Measurements from ENCODE around the gene HNMT.
"Not testable (repeated sequence)": the region's sequence is repeated elsewhere in the genome, so short reads cannot be mapped to it uniquely, and the experiment has no call there.

HNMT gene

GRCh38 chr2:137964066-137964858, at the start of gene HNMT:
HNMT (plus strand) TSS chr2:137964473; CDS start chr2:137964492, 19 bp downstream.
- Histone ChIP-seq H3K27me3 (ENCODE audit: low read length) (no peaks in the 10 kb centered on the region), H3K9ac (ENCODE audit: low read length) (no peak within 1 kb of the TSS), H4K20me1 (ENCODE audit: low read depth, low read length) (no peaks in the 10 kb centered on the region), H2AFZ (ENCODE audit: low read depth, low read length, severe bottlenecking) (no peak within 1 kb of the TSS), H3F3A (ENCODE audit: insufficient read depth) (no peaks in the 10 kb centered on the region), H3K9me2 (replicated peaks; ENCODE audit: insufficient read depth, low read length) (no peaks in the 10 kb centered on the region), H3K36me3 (ENCODE audit: low read length) (no peaks in the 10 kb centered on the region), H3K9me3 (ENCODE audit: insufficient read depth, low read length) (no peaks in the 10 kb centered on the region), H3K4me3 (ENCODE audit: insufficient read depth, low read length, poor library complexity, severe bottlenecking) (no peak within 1 kb of the TSS), H3K4me2 (ENCODE audit: low read depth, low read length, poor library complexity, severe bottlenecking) (no peak within 1 kb of the TSS), H3K27ac (ENCODE audit: low read depth, low read length) (no peak within 1 kb of the TSS), H3K79me2 (ENCODE audit: insufficient read depth, low read length) (no peaks in the 10 kb centered on the region)
- TF ChIP-seq EZH2phosphoT487 (conservative IDR thresholded peaks at IDR 0.05; ENCODE audit: low read length), result no peak
- TF ChIP-seq, protein P1, sequence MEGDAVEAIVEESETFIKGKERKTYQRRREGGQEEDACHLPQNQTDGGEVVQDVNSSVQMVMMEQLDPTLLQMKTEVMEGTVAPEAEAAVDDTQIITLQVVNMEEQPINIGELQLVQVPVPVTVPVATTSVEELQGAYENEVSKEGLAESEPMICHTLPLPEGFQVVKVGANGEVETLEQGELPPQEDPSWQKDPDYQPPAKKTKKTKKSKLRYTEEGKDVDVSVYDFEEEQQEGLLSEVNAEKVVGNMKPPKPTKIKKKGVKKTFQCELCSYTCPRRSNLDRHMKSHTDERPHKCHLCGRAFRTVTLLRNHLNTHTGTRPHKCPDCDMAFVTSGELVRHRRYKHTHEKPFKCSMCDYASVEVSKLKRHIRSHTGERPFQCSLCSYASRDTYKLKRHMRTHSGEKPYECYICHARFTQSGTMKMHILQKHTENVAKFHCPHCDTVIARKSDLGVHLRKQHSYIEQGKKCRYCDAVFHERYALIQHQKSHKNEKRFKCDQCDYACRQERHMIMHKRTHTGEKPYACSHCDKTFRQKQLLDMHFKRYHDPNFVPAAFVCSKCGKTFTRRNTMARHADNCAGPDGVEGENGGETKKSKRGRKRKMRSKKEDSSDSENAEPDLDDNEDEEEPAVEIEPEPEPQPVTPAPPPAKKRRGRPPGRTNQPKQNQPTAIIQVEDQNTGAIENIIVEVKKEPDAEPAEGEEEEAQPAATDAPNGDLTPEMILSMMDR (IDR thresholded peaks at IDR 0.05; ENCODE audit: insufficient read depth, low read length, poor library complexity, severe bottlenecking), result no peak

DNA sequence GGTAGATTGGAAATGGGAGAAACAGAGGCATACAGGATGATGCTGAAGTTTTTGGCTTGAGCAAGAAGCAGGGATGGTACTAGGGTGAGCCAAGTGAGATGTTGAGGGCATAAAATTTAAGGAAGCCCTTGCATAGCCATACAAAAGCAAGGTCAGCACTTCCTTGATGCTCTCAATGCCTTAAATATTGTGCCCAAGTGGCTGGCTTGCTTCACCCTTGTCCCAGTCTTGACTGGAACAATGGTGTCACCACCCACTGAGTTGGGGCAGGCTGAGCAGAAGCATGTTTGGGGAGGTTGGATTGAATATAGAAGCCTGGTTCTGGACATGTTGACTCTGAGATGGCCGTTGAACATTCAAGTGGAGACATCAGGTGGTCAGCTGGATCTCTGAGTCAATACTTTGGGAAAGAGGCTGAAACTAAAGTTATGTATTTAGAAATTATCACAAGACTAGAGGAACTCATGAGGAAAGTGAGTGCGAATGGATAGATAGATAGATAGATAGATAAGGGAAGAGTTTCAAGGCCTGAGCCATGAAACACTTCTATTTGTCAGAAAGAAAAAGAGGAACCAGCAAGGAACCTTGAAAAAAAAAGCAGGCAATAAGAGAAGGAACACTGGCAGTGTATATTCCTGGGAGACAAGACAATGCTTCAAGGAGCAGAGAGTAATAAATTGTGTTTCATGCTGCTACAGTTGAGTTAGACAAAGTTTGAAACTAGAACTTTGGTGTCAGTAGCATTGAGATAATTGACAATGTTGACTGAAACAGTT, 43.0 kb upstream of the HNMT start:
- Histone ChIP-seq H3K4me3 (ENCODE audit: insufficient read depth, low read length, poor library complexity, severe bottlenecking) (no peak overlapping the region), H3K9ac (ENCODE audit: low read length) (no peak overlapping the region), H3K27ac (ENCODE audit: low read depth, low read length) (no peak overlapping the region), H4K20me1 (ENCODE audit: low read depth, low read length) (no peaks in the 10 kb centered on the region), H3F3A (ENCODE audit: insufficient read depth) (no peaks in the 10 kb centered on the region), H2AFZ (ENCODE audit: low read depth, low read length, severe bottlenecking) (no peak overlapping the region), H3K36me3 (ENCODE audit: low read length) (no peaks in the 10 kb centered on the region), H3K4me2 (ENCODE audit: low read depth, low read length, poor library complexity, severe bottlenecking) (no peak overlapping the region), H3K27me3 (ENCODE audit: low read length) (no peaks in the 10 kb centered on the region), H3K9me3 (ENCODE audit: insufficient read depth, low read length) (no peaks in the 10 kb centered on the region), H3K9me2 (replicated peaks; ENCODE audit: insufficient read depth, low read length) (no peaks in the 10 kb centered on the region), H3K79me2 (ENCODE audit: insufficient read depth, low read length) (no peaks in the 10 kb centered on the region)
- TF ChIP-seq, protein P1 (IDR thresholded peaks at IDR 0.05; ENCODE audit: insufficient read depth, low read length, poor library complexity, severe bottlenecking), result no peak
- no peak for TF ChIP-seq EZH2phosphoT487 (conservative IDR thresholded peaks at IDR 0.05; ENCODE audit: low read length)

- not testable (repeated sequence) for H3K9me3 ChIP-seq (ENCODE audit: insufficient read depth, low read length); H3K4me3 ChIP-seq (ENCODE audit: insufficient read depth, low read length, poor library complexity, severe bottlenecking); H3K27me3 ChIP-seq (ENCODE audit: low read length); H3K9ac ChIP-seq (ENCODE audit: low read length); H3K4me2 ChIP-seq (ENCODE audit: low read depth, low read length, poor library complexity, severe bottlenecking); H3F3A ChIP-seq (ENCODE audit: insufficient read depth); H4K20me1 ChIP-seq (ENCODE audit: low read depth, low read length); H3K9me2 ChIP-seq (replicated peaks; ENCODE audit: insufficient read depth, low read length); H3K79me2 ChIP-seq (ENCODE audit: insufficient read depth, low read length); H2AFZ ChIP-seq (ENCODE audit: low read depth, low read length, severe bottlenecking); H3K36me3 ChIP-seq (ENCODE audit: low read length); H3K27ac ChIP-seq (ENCODE audit: low read depth, low read length)
These were observed 42.1 kb upstream of the HNMT start for GRCh38 chr2:137922171-137922570.

- no peaks in the 10 kb centered on the region for H3K9me3 ChIP-seq (ENCODE audit: insufficient read depth, low read length)
- H2AFZ ChIP-seq (ENCODE audit: low read depth, low read length, severe bottlenecking), result no peak overlapping the region
- no peaks in the 10 kb centered on the region for H3K36me3 ChIP-seq (ENCODE audit: low read length)
- TF ChIP-seq EZH2phosphoT487 (conservative IDR thresholded peaks at IDR 0.05; ENCODE audit: low read length), result no peak
- H3K4me3 ChIP-seq (ENCODE audit: insufficient read depth, low read length, poor library complexity, severe bottlenecking), result no peak overlapping the region
- no peak overlapping the region for H3K27ac ChIP-seq (ENCODE audit: low read depth, low read length)
- H3K27me3 ChIP-seq (ENCODE audit: low read length), result no peaks in the 10 kb centered on the region
- no peak overlapping the region for H3K4me2 ChIP-seq (ENCODE audit: low read depth, low read length, poor library complexity, severe bottlenecking)
- H3F3A ChIP-seq (ENCODE audit: insufficient read depth), result no peaks in the 10 kb centered on the region
- H3K9ac ChIP-seq (ENCODE audit: low read length), result no peak overlapping the region
- H3K9me2 ChIP-seq (replicated peaks; ENCODE audit: insufficient read depth, low read length), result no peaks in the 10 kb centered on the region
- no peaks in the 10 kb centered on the region for H4K20me1 ChIP-seq (ENCODE audit: low read depth, low read length)
- no peaks in the 10 kb centered on the region for H3K79me2 ChIP-seq (ENCODE audit: insufficient read depth, low read length)
These were observed 40.3 kb upstream of the HNMT start for GRCh38 chr2:137924019-137924418.
